Transverse colon (tissue), 4 donors: ENCODE data around the gene SERF1A. TPM values are rescaled to one million over a fixed set of nuclear protein-coding genes. Genes with fewer than 3 reads are reported as not detected.
"Not testable (repeated sequence)": the region's sequence is repeated elsewhere in the genome, so short reads cannot be mapped to it uniquely, and the experiment has no call there.

Source experiments
- DNase-seq: peaks from one replicate; pipeline ENCODE4 v3.0.0-alpha.2; 2019
- H3K27ac ChIP-seq, 4 donors: fragments of 200-600 bp; sonication (generic); 2 replicates each; pipeline ENCODE4 v1.5.1; 2016 to 2018; ENCODE audit warnings: inconsistent platforms in 4 of 4
- H3K27me3 ChIP-seq: fragments of 200-600 bp; sonication (generic); 2 replicates; pipeline ENCODE4 v1.5.1; 2017; ENCODE audit warnings: inconsistent platforms
- H3K36me3 ChIP-seq, 4 donors: fragments of 200-600 bp; sonication (generic); 2 replicates each; pipeline ENCODE4 v1.5.1; 2017 to 2019; ENCODE audit warnings: inconsistent platforms in 4 of 4
- H3K4me1 ChIP-seq, 4 donors: fragments of 200-600 bp; sonication (generic); 2 replicates each; pipeline ENCODE4 v1.5.1; 2017 to 2020; ENCODE audit warnings: inconsistent platforms in 4 of 4
- H3K4me3 ChIP-seq, 4 donors: fragments of 200-600 bp; sonication (generic); 1 replicate in 1 of 4; 2 replicates in 3 of 4; pipeline versions ENCODE4 v1.5.1 to v1.6.1; 2017 to 2019; ENCODE audit warnings: inconsistent platforms in 4 of 4
- H3K9me3 ChIP-seq, 2 donors: fragments of 200-600 bp; sonication (generic); 2 replicates each; pipeline ENCODE4 v1.5.1; 2017 to 2019; ENCODE audit warnings: inconsistent platforms in 2 of 2
- WGBS, 2 donors: methylation state at CpG; one replicate each; pipeline ENCODE4 v1.1.5; 2018; ENCODE audit warnings: low coverage in 1 of 2; 5-methylcytosine and 5-hydroxymethylcytosine counted together
- in situ Hi-C, 4 donors: fragments of 200-750 bp; cut with MboI; loops; one replicate each; pipeline versions ENCODE4 v1.15.0 to v1.15.1; 2017; ENCODE audit warnings: low sequenced_read_pairs in 3 of 4, low pct_ligation_motif_present in 1 of 4, low pct_unique_long_range_greater_than_20kb in 1 of 4
- intact Hi-C: fragments of 100-400 bp; cut with DNase I; formaldehyde crosslinking; loops from one replicate; pipeline ENCODE4 v1.15.1; 2023; ENCODE audit warnings: low total_unique reads
- total RNA-seq, 4 donors: library from RNA; depleted of rRNA; stranded (reverse); fragments of >200 nt; gene quantifications; one replicate each; pipeline ENCODE4 v1.1.0, GENCODE V29; 2016

Gene SERF1A
- total RNA-seq, result 10 to 100 TPM in 2 of 4 donors, 1 to 10 TPM in 1, not detected in 1; 4.0 to 43.7 (median 12.1) TPM

DNA sequence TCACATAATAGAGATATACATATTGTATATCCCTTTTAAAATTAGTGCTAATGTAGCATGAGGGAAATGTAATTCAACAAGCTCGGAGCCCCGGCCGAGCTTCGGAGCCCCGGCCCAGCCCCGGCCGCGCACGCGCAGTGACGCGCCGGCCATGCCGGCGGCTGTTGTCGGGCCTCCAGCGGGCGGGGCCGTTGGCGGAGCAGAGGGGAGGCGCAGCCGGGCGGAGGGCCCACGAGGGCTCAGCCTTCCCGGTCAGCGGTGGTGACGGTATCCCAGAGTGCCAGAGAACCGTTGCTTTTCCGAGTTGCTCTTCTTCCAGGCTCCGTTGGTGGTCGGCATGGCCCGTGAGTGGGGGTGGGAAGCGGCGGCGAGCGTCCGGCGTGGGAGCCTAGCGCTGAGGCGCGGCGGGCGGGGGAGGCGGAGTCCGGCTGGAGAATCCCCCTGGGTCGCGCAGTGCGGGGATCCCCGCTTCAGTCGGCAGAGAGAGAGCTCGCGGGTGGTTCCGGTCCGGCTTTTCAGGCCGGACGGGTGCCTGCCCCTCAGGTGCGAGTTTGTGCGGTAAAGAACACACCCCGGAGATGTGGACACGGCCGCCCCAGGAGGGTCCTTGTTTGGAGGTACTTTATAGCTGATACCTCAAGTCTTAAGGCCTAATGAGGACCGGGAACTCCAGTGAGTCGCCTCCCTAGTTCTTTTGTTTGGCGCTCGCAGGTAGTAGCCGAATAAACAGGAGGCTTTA, at the start of gene SERF1A:
Gene SERF1A, plus strand, starts transcription at position 137 of the 739 bp plus-strand sequence. Its CDS starts 201 bp downstream, at position 338.
- in situ Hi-C loops, H3K27ac ChIP-seq, H3K9me3 ChIP-seq, DNase-seq, H3K36me3 ChIP-seq, H3K4me1 ChIP-seq, intact Hi-C loops, H3K27me3 ChIP-seq, H3K4me3 ChIP-seq: not testable (repeated sequence)
- WGBS, 2 donors, result no CpG with 5 or more reads among the region's 66 CpGs

GRCh38 chr5:70866778-70867177, 33.7 kb upstream of the SERF1A start:
- DNase-seq, H3K4me1 ChIP-seq, intact Hi-C loops, in situ Hi-C loops, H3K36me3 ChIP-seq, H3K27me3 ChIP-seq, H3K9me3 ChIP-seq, H3K4me3 ChIP-seq, H3K27ac ChIP-seq: not testable (repeated sequence)
- no CpG with 5 or more reads among the region's 2 CpGs for WGBS, 2 donors

DNA sequence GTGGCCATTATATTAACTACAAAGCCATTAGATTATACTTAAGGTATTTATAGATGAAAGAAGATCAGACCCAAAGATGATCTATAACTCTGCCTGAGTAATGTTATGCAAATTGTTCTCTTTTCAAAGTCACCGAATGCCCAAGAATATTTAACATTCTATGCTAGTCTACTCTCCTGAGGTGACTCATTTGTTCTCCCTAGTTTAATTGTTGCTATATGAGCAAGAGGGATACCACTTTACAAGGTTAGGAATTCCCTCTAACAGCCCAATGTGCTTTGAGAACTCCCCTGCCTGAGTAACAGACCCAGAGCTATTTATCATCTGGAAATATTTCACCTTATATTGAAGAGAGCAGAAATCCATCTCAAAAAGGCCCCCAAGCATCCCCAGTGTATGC, 29.8 kb upstream of the SERF1A start:
- intact Hi-C loops, result not testable (repeated sequence)

GRCh38 chr5:70896076-70896475, 4.4 kb upstream of the SERF1A start:
- DNase-seq, H3K4me3 ChIP-seq, intact Hi-C loops, H3K4me1 ChIP-seq, H3K36me3 ChIP-seq, H3K27me3 ChIP-seq, H3K9me3 ChIP-seq, in situ Hi-C loops, H3K27ac ChIP-seq: not testable (repeated sequence)
- WGBS, 2 donors, result no CpG with 5 or more reads among the region's 2 CpGs

More for the DNA sequence above, 29.8 kb upstream of the SERF1A start:
- no CpG with 5 or more reads among the region's 1 CpG for WGBS, 2 donors
- in situ Hi-C loops, H3K27me3 ChIP-seq, H3K9me3 ChIP-seq, H3K4me1 ChIP-seq, H3K4me3 ChIP-seq, H3K36me3 ChIP-seq, DNase-seq, H3K27ac ChIP-seq: not testable (repeated sequence)

DNA sequence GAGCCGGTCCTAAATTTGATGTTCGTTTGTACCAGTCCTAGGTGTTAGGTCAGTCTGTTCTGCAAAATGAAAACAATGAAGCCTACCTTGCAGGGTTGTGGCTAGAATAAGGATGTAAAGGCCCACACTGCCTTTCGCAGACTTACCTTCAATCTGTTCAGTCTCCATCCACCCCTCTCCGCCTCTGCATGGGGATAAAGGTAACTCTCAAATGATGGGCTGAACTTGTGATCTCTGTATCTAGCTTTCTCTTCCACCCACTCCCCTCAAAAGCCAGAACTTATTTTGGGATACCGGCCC, 753 bp downstream of the SERF1A start:
- DNase-seq, H3K27me3 ChIP-seq, H3K27ac ChIP-seq, in situ Hi-C loops, H3K9me3 ChIP-seq, intact Hi-C loops, H3K4me1 ChIP-seq, H3K4me3 ChIP-seq, H3K36me3 ChIP-seq: not testable (repeated sequence)
- no CpG with 5 or more reads among the region's 5 CpGs for WGBS, 2 donors

DNA sequence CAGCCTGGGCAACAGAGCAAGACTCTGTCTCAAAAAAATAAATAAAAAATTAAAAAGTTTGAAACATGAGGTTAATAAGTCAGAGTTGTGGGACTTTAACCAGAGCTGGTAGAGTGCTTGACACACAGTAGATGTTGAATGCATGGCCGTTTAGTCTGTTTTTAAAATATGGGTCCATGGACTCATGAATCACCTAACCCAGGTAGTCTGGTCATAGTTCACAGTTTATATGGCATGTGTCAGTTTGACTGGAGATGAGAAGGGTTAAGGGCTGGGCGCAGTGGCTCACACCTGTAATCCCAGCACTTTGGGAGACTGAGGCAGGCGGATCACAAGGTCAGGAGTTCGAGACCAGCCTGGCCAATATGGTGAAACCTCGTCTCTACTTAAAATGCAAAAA, 6.2 kb downstream of the SERF1A start:
- not testable (repeated sequence) for H3K4me3 ChIP-seq, H3K4me1 ChIP-seq
- no CpG with 5 or more reads among the region's 5 CpGs for WGBS, 2 donors

GRCh38 chr5:70916829-70917228, 16.4 kb downstream of the SERF1A start:
- H3K9me3 ChIP-seq, H3K4me1 ChIP-seq, intact Hi-C loops, H3K27ac ChIP-seq, DNase-seq, in situ Hi-C loops, H3K27me3 ChIP-seq, H3K36me3 ChIP-seq, H3K4me3 ChIP-seq: not testable (repeated sequence)

More for the DNA sequence above, 6.2 kb downstream of the SERF1A start:
- H3K9me3 ChIP-seq, in situ Hi-C loops, H3K27ac ChIP-seq, DNase-seq, H3K27me3 ChIP-seq, H3K36me3 ChIP-seq, intact Hi-C loops: not testable (repeated sequence)

- intact Hi-C loops, H3K27me3 ChIP-seq, H3K36me3 ChIP-seq, H3K9me3 ChIP-seq, in situ Hi-C loops, DNase-seq, H3K4me3 ChIP-seq, H3K4me1 ChIP-seq, H3K27ac ChIP-seq: not testable (repeated sequence)
- WGBS, 2 donors, result no CpG with 5 or more reads among the region's 16 CpGs
Measured at GRCh38 chr5:70925211-70925562, 24.7 kb downstream of the SERF1A start.

- intact Hi-C loops, DNase-seq, H3K4me1 ChIP-seq, H3K9me3 ChIP-seq, H3K27me3 ChIP-seq, H3K4me3 ChIP-seq, H3K36me3 ChIP-seq, in situ Hi-C loops, H3K27ac ChIP-seq: not testable (repeated sequence)
- no CpG with 5 or more reads among the region's 6 CpGs for WGBS, 2 donors
Measured at GRCh38 chr5:70931709-70932368, 31.4 kb downstream of the SERF1A start.

DNA sequence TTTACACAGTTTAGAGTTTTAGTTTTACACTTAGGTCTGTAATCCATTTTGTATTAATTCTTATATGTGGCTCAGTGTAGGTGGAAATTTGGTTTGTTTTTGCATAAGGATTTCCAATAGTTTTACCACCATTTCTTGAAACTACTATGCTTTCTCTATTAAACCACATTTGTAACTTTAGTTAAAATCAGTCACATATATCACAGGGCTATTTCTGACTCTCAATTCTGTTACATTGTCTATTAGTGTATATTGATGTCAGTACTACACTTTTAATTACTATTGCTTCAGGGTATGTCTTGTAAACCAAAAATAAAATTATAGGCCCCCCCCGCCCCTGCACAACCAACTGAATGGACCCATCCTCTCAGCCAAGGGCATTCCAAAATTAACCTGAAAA, 32.1 kb downstream of the SERF1A start:
- intact Hi-C loops, H3K36me3 ChIP-seq, H3K4me1 ChIP-seq, H3K4me3 ChIP-seq, in situ Hi-C loops, H3K27me3 ChIP-seq, H3K27ac ChIP-seq, DNase-seq, H3K9me3 ChIP-seq: not testable (repeated sequence)
- WGBS, 2 donors, result no CpG with 5 or more reads among the region's 1 CpG

DNA sequence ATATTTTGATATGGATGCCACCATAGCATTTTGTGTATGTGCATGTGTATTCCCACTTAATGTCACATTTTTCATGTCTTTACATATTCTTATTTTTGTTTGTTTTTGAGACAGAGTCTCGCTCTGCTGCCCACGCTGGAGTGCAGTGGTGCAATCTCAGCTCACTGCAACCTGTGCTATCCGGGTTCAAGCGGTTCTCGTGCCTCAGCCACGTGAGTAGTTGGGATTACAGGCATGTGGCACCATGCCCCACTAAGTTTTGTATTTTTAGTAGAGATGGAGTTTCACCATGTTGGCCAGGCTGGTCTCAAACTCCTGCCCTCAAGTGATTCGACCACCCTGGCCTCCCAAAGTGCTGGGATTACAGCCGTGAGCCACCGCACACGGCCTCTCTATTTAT, 52.6 kb downstream of the SERF1A start:
- in situ Hi-C loops, H3K27me3 ChIP-seq, intact Hi-C loops, H3K9me3 ChIP-seq, DNase-seq, H3K27ac ChIP-seq, H3K4me3 ChIP-seq, H3K4me1 ChIP-seq, H3K36me3 ChIP-seq: not testable (repeated sequence)
- no CpG with 5 or more reads among the region's 10 CpGs for WGBS, 2 donors
